ENCODE measurements around the gene FAM209A. TPM values are rescaled to one million over a fixed set of nuclear protein-coding genes. Genes with fewer than 3 reads are reported as not detected.

FAM209A gene
- total and polyA plus RNA-seq, 10 of the 15 experiments (the other 5 are each of a cell fraction or from before 2014, with no cell fraction given): 0.11 to 0.51 (median 0.32) TPM; not detected in 4

DNA sequence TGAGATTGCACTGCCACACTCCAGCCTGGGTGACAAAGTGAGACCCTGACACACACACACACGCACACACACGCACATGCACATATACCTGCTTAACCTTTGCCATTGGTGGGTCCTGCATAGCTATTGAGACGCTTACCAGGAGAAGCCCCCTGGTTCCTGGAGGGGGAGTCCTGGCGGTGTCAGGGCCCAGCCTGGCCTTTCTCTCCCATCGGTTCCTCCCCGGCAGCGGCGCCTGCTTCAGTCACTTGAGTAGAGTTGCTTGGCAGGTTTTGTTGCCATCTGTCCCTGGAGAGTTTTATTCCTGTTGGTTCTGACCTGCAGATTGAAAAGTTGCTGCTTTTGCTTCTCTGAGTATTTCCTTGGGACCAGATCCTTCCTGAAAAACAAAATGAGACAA is 20.6 kb upstream of the FAM209A start:
- no peak overlapping the region for H2AFZ ChIP-seq (ENCODE audit: control insufficient read depth, low read depth, low read length)
- TF ChIP-seq NFYB (IDR thresholded peaks at IDR 0.05; ENCODE audit: insufficient read depth, low read depth, low read length) (no peak), EP300 (IDR thresholded peaks at IDR 0.05; ENCODE audit: borderline replicate concordance in 1 of 2, control insufficient read depth in 1 of 2, low read depth in 2 of 2, low read length in 2 of 2) (no peak), ZNF622 (IDR thresholded peaks at IDR 0.05) (no peak), SMAD5 (IDR thresholded peaks at IDR 0.05; ENCODE audit: low read depth) (no peak), SP1 (IDR thresholded peaks at IDR 0.05; ENCODE audit: low read depth, low read length) (no peak), POLR2AphosphoS5 (IDR thresholded peaks at IDR 0.05; ENCODE audit: low read length) (no peak), MEF2B (IDR thresholded peaks at IDR 0.05; ENCODE audit: partially characterized antibody, poor library complexity, severe bottlenecking) (no peak)
- TF ChIP-seq, protein P1, sequence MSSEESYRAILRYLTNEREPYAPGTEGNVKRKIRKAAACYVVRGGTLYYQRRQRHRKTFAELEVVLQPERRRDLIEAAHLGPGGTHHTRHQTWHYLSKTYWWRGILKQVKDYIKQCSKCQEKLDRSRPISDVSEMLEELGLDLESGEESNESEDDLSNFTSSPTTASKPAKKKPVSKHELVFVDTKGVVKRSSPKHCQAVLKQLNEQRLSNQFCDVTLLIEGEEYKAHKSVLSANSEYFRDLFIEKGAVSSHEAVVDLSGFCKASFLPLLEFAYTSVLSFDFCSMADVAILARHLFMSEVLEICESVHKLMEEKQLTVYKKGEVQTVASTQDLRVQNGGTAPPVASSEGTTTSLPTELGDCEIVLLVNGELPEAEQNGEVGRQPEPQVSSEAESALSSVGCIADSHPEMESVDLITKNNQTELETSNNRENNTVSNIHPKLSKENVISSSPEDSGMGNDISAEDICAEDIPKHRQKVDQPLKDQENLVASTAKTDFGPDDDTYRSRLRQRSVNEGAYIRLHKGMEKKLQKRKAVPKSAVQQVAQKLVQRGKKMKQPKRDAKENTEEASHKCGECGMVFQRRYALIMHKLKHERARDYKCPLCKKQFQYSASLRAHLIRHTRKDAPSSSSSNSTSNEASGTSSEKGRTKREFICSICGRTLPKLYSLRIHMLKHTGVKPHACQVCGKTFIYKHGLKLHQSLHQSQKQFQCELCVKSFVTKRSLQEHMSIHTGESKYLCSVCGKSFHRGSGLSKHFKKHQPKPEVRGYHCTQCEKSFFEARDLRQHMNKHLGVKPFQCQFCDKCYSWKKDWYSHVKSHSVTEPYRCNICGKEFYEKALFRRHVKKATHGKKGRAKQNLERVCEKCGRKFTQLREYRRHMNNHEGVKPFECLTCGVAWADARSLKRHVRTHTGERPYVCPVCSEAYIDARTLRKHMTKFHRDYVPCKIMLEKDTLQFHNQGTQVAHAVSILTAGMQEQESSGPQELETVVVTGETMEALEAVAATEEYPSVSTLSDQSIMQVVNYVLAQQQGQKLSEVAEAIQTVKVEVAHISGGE (CRISPR knock-in tag; IDR thresholded peaks at IDR 0.05): no peak
- TF ChIP-seq, protein P2, sequence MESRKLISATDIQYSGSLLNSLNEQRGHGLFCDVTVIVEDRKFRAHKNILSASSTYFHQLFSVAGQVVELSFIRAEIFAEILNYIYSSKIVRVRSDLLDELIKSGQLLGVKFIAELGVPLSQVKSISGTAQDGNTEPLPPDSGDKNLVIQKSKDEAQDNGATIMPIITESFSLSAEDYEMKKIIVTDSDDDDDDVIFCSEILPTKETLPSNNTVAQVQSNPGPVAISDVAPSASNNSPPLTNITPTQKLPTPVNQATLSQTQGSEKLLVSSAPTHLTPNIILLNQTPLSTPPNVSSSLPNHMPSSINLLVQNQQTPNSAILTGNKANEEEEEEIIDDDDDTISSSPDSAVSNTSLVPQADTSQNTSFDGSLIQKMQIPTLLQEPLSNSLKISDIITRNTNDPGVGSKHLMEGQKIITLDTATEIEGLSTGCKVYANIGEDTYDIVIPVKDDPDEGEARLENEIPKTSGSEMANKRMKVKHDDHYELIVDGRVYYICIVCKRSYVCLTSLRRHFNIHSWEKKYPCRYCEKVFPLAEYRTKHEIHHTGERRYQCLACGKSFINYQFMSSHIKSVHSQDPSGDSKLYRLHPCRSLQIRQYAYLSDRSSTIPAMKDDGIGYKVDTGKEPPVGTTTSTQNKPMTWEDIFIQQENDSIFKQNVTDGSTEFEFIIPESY (IDR thresholded peaks at IDR 0.05): no peak
- TF ChIP-seq, protein P3, sequence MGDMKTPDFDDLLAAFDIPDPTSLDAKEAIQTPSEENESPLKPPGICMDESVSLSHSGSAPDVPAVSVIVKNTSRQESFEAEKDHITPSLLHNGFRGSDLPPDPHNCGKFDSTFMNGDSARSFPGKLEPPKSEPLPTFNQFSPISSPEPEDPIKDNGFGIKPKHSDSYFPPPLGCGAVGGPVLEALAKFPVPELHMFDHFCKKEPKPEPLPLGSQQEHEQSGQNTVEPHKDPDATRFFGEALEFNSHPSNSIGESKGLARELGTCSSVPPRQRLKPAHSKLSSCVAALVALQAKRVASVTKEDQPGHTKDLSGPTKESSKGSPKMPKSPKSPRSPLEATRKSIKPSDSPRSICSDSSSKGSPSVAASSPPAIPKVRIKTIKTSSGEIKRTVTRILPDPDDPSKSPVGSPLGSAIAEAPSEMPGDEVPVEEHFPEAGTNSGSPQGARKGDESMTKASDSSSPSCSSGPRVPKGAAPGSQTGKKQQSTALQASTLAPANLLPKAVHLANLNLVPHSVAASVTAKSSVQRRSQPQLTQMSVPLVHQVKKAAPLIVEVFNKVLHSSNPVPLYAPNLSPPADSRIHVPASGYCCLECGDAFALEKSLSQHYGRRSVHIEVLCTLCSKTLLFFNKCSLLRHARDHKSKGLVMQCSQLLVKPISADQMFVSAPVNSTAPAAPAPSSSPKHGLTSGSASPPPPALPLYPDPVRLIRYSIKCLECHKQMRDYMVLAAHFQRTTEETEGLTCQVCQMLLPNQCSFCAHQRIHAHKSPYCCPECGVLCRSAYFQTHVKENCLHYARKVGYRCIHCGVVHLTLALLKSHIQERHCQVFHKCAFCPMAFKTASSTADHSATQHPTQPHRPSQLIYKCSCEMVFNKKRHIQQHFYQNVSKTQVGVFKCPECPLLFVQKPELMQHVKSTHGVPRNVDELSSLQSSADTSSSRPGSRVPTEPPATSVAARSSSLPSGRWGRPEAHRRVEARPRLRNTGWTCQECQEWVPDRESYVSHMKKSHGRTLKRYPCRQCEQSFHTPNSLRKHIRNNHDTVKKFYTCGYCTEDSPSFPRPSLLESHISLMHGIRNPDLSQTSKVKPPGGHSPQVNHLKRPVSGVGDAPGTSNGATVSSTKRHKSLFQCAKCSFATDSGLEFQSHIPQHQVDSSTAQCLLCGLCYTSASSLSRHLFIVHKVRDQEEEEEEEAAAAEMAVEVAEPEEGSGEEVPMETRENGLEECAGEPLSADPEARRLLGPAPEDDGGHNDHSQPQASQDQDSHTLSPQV (IDR thresholded peaks at IDR 0.05): no peak
- ATAC-seq (no peak), FAIRE-seq (no peak), DNase-seq (ENCODE audit: low read depth, low spot score) (no peak)
- H3K4me1 ChIP-seq (ENCODE audit: control insufficient read depth, insufficient read depth, low read length): no peaks in the 10 kb centered on the region
- intact Hi-C loops (cut with micrococcal nuclease; ENCODE audit: unreplicated experiment): no loop called here
- no peak overlapping the region for H3K27ac ChIP-seq (ENCODE audit: control insufficient read depth, insufficient read depth)
- no peaks in the 10 kb centered on the region for H3K9me3 ChIP-seq (replicated peaks; ENCODE audit: control insufficient read depth, insufficient read depth, low read length)
- POLR2A ChIA-PET: no interaction called here
- in situ Hi-C loops (cut with MboI): no loop called here
- no peak overlapping the region for H3K9ac ChIP-seq (ENCODE audit: control insufficient read depth, insufficient read depth, low read length)
- no peak overlapping the region for H3K4me2 ChIP-seq (ENCODE audit: control insufficient read depth, insufficient read depth)
- SMC1A ChIA-PET (ENCODE audit: uncharacterized antibody, unreplicated experiment): no interaction called here
- no peaks in the 10 kb centered on the region for H4K20me1 ChIP-seq (ENCODE audit: control insufficient read depth, insufficient read depth)
- RAD21 ChIA-PET (ENCODE audit: unreplicated experiment): no interaction called here
- no peak overlapping the region for H3K4me3 ChIP-seq
- no TSS peak for BruUV-seq (replicated peaks)
- H3K36me3 ChIP-seq (ENCODE audit: control insufficient read depth in 2 of 2, insufficient read depth in 2 of 2, low read length in 1 of 2): peaks cover 0 to 2% of the 10 kb centered on the region in 2 experiments; a peak in 1 of 4 replicates
- 100% methylated on average over 8 of the region's 8 CpGs for WGBS (ENCODE audit: insufficient coverage, insufficient replicate concordance, low lambda C conversion rate, missing lambda C conversion rate)
- no peaks in the 10 kb centered on the region for H3K79me2 ChIP-seq (ENCODE audit: control insufficient read depth, insufficient read depth, low read length)
- CTCF ChIA-PET: interaction anchor here (3.7 kb wide), 1 partner anchor 109 kb away, joined by 12 read pairs; no protein-coding TSS in a partner anchor
- no peaks in the 10 kb centered on the region for H3K27me3 ChIP-seq (replicated peaks in 1 of 2; ENCODE audit: control insufficient read depth in 2 of 2, insufficient read depth in 2 of 2, low read length in 1 of 2)
